Keratinocyte (primary cell): ENCODE data around the gene OPTC.

Experiments
- EZH2 ChIP-seq: IDR thresholded peaks from one replicate; pipeline ENCODE4 v1.6.1; 2012; ENCODE audit warnings: inconsistent platforms, mild to moderate bottlenecking, low read length, moderate library complexity
- TF ChIP-seq, protein P1 (sequence below), 3 experiments: IDR thresholded peaks in 1 of 3; conservative IDR thresholded peaks in 1 of 3; optimal IDR thresholded peaks in 1 of 3; 2 replicates in 2 of 3; 3 replicates in 1 of 3; pipeline versions ENCODE3 to v1.5.1; 2011; ENCODE audit warnings: low read length in 3 of 3, mild to moderate bottlenecking in 3 of 3, moderate library complexity in 2 of 3, control low read depth in 1 of 3, inconsistent platforms in 1 of 3; ENCODE audit not compliant: insufficient read depth in 2 of 3; ENCODE audit errors: extremely low read depth in 1 of 3

- TF ChIP-seq, protein P1, sequence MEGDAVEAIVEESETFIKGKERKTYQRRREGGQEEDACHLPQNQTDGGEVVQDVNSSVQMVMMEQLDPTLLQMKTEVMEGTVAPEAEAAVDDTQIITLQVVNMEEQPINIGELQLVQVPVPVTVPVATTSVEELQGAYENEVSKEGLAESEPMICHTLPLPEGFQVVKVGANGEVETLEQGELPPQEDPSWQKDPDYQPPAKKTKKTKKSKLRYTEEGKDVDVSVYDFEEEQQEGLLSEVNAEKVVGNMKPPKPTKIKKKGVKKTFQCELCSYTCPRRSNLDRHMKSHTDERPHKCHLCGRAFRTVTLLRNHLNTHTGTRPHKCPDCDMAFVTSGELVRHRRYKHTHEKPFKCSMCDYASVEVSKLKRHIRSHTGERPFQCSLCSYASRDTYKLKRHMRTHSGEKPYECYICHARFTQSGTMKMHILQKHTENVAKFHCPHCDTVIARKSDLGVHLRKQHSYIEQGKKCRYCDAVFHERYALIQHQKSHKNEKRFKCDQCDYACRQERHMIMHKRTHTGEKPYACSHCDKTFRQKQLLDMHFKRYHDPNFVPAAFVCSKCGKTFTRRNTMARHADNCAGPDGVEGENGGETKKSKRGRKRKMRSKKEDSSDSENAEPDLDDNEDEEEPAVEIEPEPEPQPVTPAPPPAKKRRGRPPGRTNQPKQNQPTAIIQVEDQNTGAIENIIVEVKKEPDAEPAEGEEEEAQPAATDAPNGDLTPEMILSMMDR (optimal IDR thresholded peaks at IDR 0.05 in 1 of 3, IDR thresholded peaks at IDR 0.05 in 1 of 3, conservative IDR thresholded peaks at IDR 0.05 in 1 of 3; ENCODE audit: extremely low read depth in 1 of 3, insufficient read depth in 2 of 3, low read length in 3 of 3) = no peak
- no peak for TF ChIP-seq EZH2
These were observed 16.2 kb upstream of the OPTC start for GRCh38 chr1:203477748-203478147.
